Mucosa of rectum (tissue), 2 donors: ENCODE data around the gene IMMT.
"Not testable (repeated sequence)": the region's sequence is repeated elsewhere in the genome, so short reads cannot be mapped to it uniquely, and the experiment has no call there.

ENCODE experiments used
- H3K27ac ChIP-seq, 2 donors: one replicate each; pipeline ENCODE4 v1.7.0; 2013; ENCODE audit warnings: inconsistent platforms in 2 of 2, low read depth in 2 of 2, low read length in 2 of 2
- H3K27me3 ChIP-seq, 2 donors: one replicate each; pipeline ENCODE4 v1.7.0; 2013; ENCODE audit warnings: low read length in 2 of 2; ENCODE audit not compliant: control insufficient read depth in 2 of 2, insufficient read depth in 2 of 2
- H3K36me3 ChIP-seq, 2 donors: one replicate each; pipeline ENCODE4 v1.7.0; 2013; ENCODE audit warnings: low read length in 2 of 2; ENCODE audit not compliant: control insufficient read depth in 2 of 2, insufficient read depth in 2 of 2
- H3K4me1 ChIP-seq, 2 donors: one replicate each; pipeline ENCODE4 v1.7.0; 2013; ENCODE audit warnings: low read length in 2 of 2, mild to moderate bottlenecking in 1 of 2; ENCODE audit not compliant: control insufficient read depth in 2 of 2, insufficient read depth in 2 of 2
- H3K4me3 ChIP-seq, 2 donors: one replicate each; pipeline ENCODE4 v1.7.0; 2013; ENCODE audit warnings: low read length in 2 of 2
- H3K9ac ChIP-seq, 2 donors: one replicate each; pipeline ENCODE4 v1.7.0; 2013; ENCODE audit warnings: low read length in 2 of 2, low read depth in 1 of 2, mild to moderate bottlenecking in 1 of 2
- H3K9me3 ChIP-seq, 2 donors: one replicate each; pipeline ENCODE4 v1.7.0; 2013; ENCODE audit warnings: low read length in 2 of 2; ENCODE audit not compliant: control insufficient read depth in 2 of 2
- donor health status: healthy.
- donor health status: Normal muscosa, but diverticular disease.

The IMMT gene

DNA sequence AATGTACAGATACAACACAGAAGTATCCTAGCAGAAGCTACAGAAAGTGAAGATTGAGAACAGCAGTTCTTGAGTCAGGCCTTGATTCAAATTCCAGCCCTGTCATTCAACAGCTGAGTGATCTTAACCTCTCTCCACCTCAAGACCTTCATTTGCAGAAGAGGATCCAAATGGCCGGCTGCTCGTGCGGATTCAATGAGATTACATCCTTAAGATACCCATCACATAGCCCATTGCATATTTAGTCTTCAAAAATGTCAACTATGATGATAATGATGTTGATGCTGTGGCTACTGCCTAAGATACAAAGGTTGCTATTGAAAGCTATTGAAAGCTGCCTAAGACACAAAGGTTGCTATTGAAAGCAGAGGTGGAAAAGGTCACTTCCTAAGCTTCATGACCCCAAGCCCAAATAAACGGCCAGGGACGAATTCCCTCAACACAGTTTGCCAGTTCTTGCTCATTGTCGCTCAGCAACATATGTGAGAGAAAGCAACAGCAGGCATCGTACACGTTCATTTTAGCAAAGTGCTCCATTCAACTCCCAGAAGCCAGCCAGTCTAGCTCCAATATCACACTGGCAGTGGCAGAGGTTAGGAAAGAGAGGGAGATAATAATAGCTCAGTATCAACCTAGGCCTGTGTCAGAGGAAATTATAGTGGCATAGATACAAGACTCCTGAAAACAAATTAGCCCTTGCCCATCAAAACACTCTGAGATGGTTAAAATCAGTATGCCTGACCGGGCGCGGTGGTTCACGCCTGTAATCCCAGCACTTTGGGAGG, 40.1 kb upstream of the IMMT start:
- no peaks in the 10 kb centered on the region for H3K36me3 ChIP-seq
- no peak overlapping the region for H3K27ac ChIP-seq
- H3K4me1 ChIP-seq, result no peaks in the 10 kb centered on the region
- no peaks in the 10 kb centered on the region for H3K27me3 ChIP-seq
- no peak overlapping the region for H3K4me3 ChIP-seq
- no peaks in the 10 kb centered on the region for H3K9me3 ChIP-seq
- no peak overlapping the region for H3K9ac ChIP-seq

DNA sequence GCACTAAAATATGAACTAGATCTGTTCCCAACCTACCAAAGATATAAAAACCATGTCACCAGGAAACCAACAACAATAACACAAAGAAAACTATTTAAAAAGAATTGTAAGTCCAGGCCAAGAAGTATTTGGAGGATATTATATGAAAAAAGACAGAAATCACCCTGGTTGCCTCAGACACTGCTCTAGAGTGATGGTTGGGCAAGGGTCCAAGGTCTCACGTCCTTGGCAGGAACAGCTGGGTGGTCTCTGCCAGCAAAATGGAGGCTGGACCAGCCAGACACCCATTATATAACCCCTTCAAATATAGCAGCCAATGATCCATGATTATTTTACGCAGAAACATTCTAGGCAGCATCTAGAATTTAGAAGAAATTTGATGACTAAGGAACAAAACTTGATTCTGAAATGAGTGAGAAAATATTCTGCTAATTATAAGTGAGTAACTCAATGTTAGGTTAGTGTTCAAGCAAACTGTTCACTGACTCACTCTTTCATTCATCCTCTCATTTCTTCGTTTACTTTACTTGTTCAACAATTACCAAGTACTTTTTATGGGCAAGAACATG, 39.4 kb upstream of the IMMT start:
- Histone ChIP-seq H3K27me3 (no peaks in the 10 kb centered on the region), H3K36me3 (no peaks in the 10 kb centered on the region), H3K4me3 (no peak overlapping the region), H3K9ac (no peak overlapping the region), H3K9me3 (no peaks in the 10 kb centered on the region), H3K27ac (no peak overlapping the region), H3K4me1 (no peaks in the 10 kb centered on the region)

DNA sequence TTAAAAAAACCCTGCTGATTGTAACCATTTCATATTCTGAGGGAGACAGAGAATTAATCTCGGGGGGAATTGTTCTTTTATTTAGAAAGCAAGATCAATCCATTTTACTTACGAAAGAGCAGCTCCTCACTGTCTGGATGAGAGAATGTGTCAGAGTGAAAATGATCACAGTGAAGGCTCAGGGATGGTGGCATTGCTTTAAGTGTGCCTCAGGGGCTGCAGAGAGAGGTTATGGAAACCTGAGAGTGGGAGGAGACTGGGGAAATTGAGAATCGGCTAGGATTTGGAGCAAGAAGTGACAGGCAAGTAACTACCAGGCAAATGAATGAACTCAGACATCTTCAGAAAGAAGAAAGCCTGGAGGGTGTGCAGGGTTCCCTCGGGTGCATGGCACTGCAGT, 38.2 kb upstream of the IMMT start:
- H3K4me3 ChIP-seq, result no peak overlapping the region
- no peaks in the 10 kb centered on the region for H3K9me3 ChIP-seq
- H3K27ac ChIP-seq, result no peak overlapping the region
- H3K27me3 ChIP-seq, result no peaks in the 10 kb centered on the region
- H3K9ac ChIP-seq, result no peak overlapping the region
- no peaks in the 10 kb centered on the region for H3K4me1 ChIP-seq
- no peaks in the 10 kb centered on the region for H3K36me3 ChIP-seq

DNA sequence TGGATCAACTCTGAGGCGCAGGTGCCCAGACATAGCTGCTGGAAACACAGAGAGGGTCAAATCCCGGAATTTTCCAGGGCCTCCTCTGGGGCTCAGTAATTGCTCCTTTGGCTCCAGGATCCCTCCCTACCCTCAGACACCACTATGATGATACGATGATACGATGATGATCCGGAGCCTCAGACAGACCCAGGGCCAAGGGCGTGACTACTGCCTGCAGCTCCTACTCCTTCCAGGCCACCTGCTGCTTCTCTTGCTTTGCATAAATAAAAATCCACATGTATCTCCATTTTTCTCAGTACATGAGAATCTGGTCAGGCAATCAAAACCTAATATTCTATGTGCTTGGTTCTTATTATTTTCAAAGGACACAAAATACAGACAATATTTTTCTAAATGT, 37.6 kb upstream of the IMMT start:
- H3K4me1 ChIP-seq, result peaks cover 0 to 3% of the 10 kb centered on the region in 2 donors
- H3K27ac ChIP-seq, result no peak overlapping the region
- no peaks in the 10 kb centered on the region for H3K36me3 ChIP-seq
- no peaks in the 10 kb centered on the region for H3K27me3 ChIP-seq
- H3K4me3 ChIP-seq, result no peak overlapping the region
- H3K9ac ChIP-seq, result no peak overlapping the region
- no peaks in the 10 kb centered on the region for H3K9me3 ChIP-seq

DNA sequence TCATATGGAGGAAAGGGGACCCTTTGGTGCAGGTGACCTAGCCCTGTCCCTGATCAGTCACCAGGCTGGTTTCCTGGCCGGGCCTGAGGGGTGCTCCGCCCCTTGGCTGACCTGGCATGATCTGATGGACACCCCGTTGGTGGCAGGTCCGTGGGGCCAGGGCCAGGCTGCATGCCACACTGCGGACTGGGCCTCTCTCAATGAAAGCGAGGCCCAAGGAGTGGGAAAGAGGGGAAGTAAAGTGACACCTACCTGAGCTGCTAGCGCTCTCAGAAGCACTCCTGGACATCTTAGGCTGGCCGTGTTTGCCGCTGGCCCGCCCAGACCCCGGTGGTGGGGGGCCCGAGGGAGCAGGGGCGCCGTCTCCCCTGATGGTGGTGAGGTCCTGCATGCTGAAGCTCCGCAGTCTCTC, 37.1 kb upstream of the IMMT start:
- Histone ChIP-seq H3K4me3 (no peak overlapping the region), H3K4me1 (peaks cover 0 to 8% of the 10 kb centered on the region in 2 donors), H3K9ac (no peak overlapping the region), H3K27ac (no peak overlapping the region), H3K36me3 (no peaks in the 10 kb centered on the region), H3K9me3 (no peaks in the 10 kb centered on the region), H3K27me3 (no peaks in the 10 kb centered on the region)

DNA sequence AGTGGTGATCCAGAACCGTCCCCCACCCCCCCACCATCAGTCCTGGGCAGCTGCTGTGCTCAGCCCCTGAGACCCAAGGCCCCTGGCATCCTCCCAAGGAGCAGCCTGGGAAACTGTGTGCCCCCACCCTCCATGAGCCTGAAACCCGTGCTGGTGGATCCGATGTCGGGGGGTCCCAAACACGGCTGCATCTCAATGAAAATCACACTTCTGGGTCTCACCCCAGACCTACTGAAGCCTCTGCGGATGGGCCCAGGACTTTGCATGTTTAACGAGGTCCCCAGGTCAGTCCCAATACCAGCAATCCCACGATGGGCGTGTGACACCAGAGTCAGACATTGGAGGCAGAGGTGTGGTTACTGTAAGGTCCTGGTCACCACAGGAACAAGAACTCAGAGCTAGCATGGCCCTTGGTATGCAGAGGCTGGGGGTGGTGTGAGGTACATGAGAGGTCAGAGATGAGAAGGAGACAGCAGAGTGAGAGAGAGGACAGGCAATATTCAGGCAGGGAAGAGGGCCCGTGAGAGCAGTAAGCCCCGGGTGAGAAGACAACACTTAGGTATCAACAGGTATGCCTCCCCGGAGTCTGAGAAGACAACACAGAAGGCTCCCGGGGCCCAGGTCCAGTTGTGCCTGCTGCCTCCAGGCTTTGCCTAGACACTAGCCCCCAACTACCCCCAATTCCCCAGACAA, 36.6 kb upstream of the IMMT start:
- H3K4me1 ChIP-seq, result peaks cover 0 to 8% of the 10 kb centered on the region in 2 donors
- no peak overlapping the region for H3K4me3 ChIP-seq
- no peaks in the 10 kb centered on the region for H3K9me3 ChIP-seq
- H3K27ac ChIP-seq, result no peak overlapping the region
- no peaks in the 10 kb centered on the region for H3K27me3 ChIP-seq
- no peak overlapping the region for H3K9ac ChIP-seq
- no peaks in the 10 kb centered on the region for H3K36me3 ChIP-seq

DNA sequence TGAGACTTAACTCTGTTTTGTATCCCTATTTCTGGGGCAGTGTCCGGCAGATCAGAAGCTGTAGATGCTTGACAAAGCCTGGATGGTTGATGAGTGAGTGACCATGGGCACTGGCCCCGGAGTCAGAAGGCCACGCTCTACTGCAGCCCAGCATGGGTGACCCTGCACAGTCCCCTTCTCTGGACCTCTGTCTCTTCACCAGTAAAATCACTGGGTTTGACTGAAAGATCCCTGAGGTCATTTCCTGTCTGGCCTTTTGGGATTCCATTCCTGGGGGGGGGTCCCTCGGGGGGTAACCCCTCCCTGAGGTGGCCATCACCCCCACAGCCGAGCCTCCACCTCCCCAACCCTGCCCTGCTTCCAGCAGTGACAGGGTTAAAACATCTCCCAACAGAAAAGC, 35.7 kb upstream of the IMMT start:
- Histone ChIP-seq H3K9ac (no peak overlapping the region), H3K9me3 (no peaks in the 10 kb centered on the region), H3K27me3 (no peaks in the 10 kb centered on the region), H3K27ac (no peak overlapping the region), H3K4me1 (peaks cover 0 to 8% of the 10 kb centered on the region in 2 donors), H3K4me3 (no peak overlapping the region), H3K36me3 (no peaks in the 10 kb centered on the region)

DNA sequence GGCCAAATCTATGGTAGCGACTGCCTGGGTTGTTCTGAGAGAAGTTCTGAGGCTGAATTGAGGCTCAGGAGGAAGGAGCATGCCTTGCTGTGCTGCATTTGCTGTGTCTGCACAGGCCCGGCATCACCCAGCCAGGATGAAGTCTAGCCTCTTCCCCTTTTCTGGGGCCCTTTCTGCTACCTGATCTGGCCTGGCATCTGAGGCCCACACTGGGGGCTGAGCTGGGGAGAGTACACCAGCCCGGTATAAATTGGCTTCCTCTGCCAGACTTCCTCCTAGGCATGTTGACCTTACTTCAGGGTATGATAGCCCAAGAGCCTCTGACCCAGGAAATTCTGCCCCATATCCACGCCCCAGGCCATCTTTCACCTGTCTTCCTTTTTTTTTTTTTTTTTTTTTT, 34.0 kb upstream of the IMMT start:
- no peak overlapping the region for H3K9ac ChIP-seq
- no peak overlapping the region for H3K27ac ChIP-seq
- H3K36me3 ChIP-seq, result no peaks in the 10 kb centered on the region
- H3K4me1 ChIP-seq, result peaks cover 3 to 8% of the 10 kb centered on the region in 2 donors
- no peaks in the 10 kb centered on the region for H3K9me3 ChIP-seq
- no peaks in the 10 kb centered on the region for H3K27me3 ChIP-seq
- H3K4me3 ChIP-seq, result no peak overlapping the region

DNA sequence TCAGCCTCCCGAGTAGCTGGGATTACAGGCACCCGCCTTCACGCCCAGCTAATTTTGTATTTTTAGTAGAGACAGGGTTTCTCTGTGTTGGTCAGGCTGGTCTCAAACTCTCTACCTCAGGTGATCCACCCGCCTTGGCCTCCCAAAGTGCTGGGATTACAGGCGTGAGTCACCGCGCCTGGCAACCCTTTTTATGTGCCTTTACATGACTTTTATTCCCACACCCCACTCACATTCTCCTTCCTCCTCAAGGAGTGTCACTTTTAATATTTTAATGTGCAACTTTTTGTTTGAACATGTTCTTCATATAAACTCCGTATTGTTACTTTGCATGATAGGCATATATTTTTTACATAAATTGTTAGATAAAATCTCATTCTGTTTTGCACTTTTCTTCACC, 33.3 kb upstream of the IMMT start:
- not testable (repeated sequence) for H3K9me3 ChIP-seq, H3K36me3 ChIP-seq, H3K27ac ChIP-seq, H3K4me1 ChIP-seq, H3K4me3 ChIP-seq, H3K9ac ChIP-seq, H3K27me3 ChIP-seq

DNA sequence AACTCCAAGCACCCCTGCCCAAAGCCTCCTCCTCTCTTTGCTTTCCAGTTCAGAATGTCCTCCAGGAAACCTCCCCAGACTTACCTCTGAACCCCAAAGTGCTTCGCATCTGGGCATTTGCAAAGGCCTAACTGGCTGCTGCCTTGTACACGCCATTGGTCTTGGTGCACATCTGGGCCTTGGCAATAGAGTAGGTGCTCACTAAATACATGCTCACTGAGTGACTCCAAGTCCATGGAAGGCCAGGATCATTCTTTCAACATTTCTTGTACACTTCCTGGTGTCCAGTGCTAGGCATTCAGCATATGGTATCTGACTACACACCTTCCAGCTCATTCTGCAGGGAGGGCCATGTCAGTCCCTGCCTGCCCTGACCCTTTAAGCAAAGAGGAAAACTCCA, 32.4 kb upstream of the IMMT start:
- Histone ChIP-seq H3K36me3 (no peaks in the 10 kb centered on the region), H3K9me3 (no peaks in the 10 kb centered on the region), H3K27me3 (no peaks in the 10 kb centered on the region), H3K4me3 (no peak overlapping the region), H3K27ac (no peak overlapping the region), H3K9ac (no peak overlapping the region), H3K4me1 (peaks cover 6 to 8% of the 10 kb centered on the region in 2 donors)
